Measurements from ENCODE around the gene CD200.

GRCh38 chr3:112357930-112358780 is 25.2 kb downstream of the CD200 start:
- TF ChIP-seq POLR2A (IDR thresholded peaks at IDR 0.05): no peak
- no peak for TF ChIP-seq CTCF (IDR thresholded peaks at IDR 0.05)

All from adrenal gland (tissue), 5 donors.